CD4-positive, alpha-beta T cell treated with Interleukin-12 subunit alpha and Interleukin-12 subunit beta, for 1 hour (primary cell): Measurements from ENCODE around the gene PIERCE2.
"Not testable (repeated sequence)": the region's sequence is repeated elsewhere in the genome, so short reads cannot be mapped to it uniquely, and the experiment has no call there.

Experiments
- DNase-seq: peaks from one replicate; pipeline ENCODE4 v3.0.0-alpha.2; 2020

Gene PIERCE2

GRCh38 chr15:55434989-55435825, 26.9 kb downstream of the PIERCE2 start:
- peak; percentile 51 for DNase-seq

- DNase-seq: not testable (repeated sequence)
These were observed 34.8 kb downstream of the PIERCE2 start for GRCh38 chr15:55443141-55443540.

- DNase-seq: not testable (repeated sequence)
These were observed 37.6 kb downstream of the PIERCE2 start for GRCh38 chr15:55445936-55446335.

GRCh38 chr15:55446379-55447029, 38.2 kb downstream of the PIERCE2 start:
- DNase-seq: not testable (repeated sequence)

- not testable (repeated sequence) for DNase-seq
These were observed 38.7 kb downstream of the PIERCE2 start for GRCh38 chr15:55447030-55447394.

- DNase-seq: no peak
These were observed 49.2 kb downstream of the PIERCE2 start for GRCh38 chr15:55457401-55458022.

- DNase-seq: no peak
These were observed 53.2 kb downstream of the PIERCE2 start for GRCh38 chr15:55461447-55461846.

- DNase-seq: no peak
These were observed 60.0 kb downstream of the PIERCE2 start for GRCh38 chr15:55468321-55468720.
